D341Med (cell line): ENCODE measurements around the gene GRAP2.

Experiments used
- DNase-seq: peaks from one replicate; pipeline ENCODE4 v3.0.0; 2012; ENCODE audit warnings: low spot score

GRAP2 gene

GRCh38 chr22:40015358-40015976 is 114.6 kb downstream of the GRAP2 start:
- no peak for DNase-seq

- no peak for DNase-seq
Observed at GRCh38 chr22:40018051-40018450, 117.2 kb downstream of the GRAP2 start.

- DNase-seq, result no peak
Observed at GRCh38 chr22:40019100-40019499, 118.2 kb downstream of the GRAP2 start.

- no peak for DNase-seq
Observed at GRCh38 chr22:40020956-40021355, 120.1 kb downstream of the GRAP2 start.

- no peak for DNase-seq
Observed at GRCh38 chr22:40021401-40022000, 120.6 kb downstream of the GRAP2 start.

- no peak for DNase-seq
Observed at GRCh38 chr22:40022536-40023240, 121.8 kb downstream of the GRAP2 start.
